Renal cortex interstitium (tissue), 11 donors: ENCODE data around the gene TEAD1. TPM values are rescaled to one million over a fixed set of nuclear protein-coding genes. Genes with fewer than 3 reads are reported as not detected.
"Not testable (repeated sequence)": the region's sequence is repeated elsewhere in the genome, so short reads cannot be mapped to it uniquely, and the experiment has no call there.

Experiments
- DNase-seq, 11 donors: peaks; one replicate each; pipeline ENCODE4 v3.0.0-alpha.2; 2013; ENCODE audit warnings: low read depth in 9 of 11, low spot score in 4 of 11; ENCODE audit errors: extremely low read depth in 1 of 11
- polyA plus RNA-seq, 3 donors: library from polyadenylated mRNA; unstranded; fragments of 120-200 nt; gene quantifications; one replicate each; pipeline ENCODE4 v1.2.1, GENCODE V29; 2013; ENCODE audit not compliant: insufficient read length in 3 of 3

Gene TEAD1
- polyA plus RNA-seq, 3 donors = 88.2 to 109 (median 92.8) TPM

GRCh38 chr11:12854829-12855228 lies 180.6 kb downstream of the TEAD1 start:
- DNase-seq = peak in 1 of 11 donors; percentile 73

GRCh38 chr11:12856338-12856737 lies 182.1 kb downstream of the TEAD1 start:
- DNase-seq = no peak

- no peak for DNase-seq
Measured at GRCh38 chr11:12857572-12857971, 183.4 kb downstream of the TEAD1 start.

GRCh38 chr11:12859872-12860657 lies 185.8 kb downstream of the TEAD1 start:
- DNase-seq = no peak

GRCh38 chr11:12860827-12861226 lies 186.6 kb downstream of the TEAD1 start:
- DNase-seq = no peak

GRCh38 chr11:12862696-12863469 lies 188.7 kb downstream of the TEAD1 start:
- peak in 3 of 11 donors; percentile 60 to 68 (median 61) for DNase-seq

- DNase-seq = no peak
Measured at GRCh38 chr11:12863605-12864121, 189.4 kb downstream of the TEAD1 start.

GRCh38 chr11:12864316-12865156 lies 190.3 kb downstream of the TEAD1 start:
- peak in 5 of 11 donors; percentile 42 to 83 (median 80) for DNase-seq

GRCh38 chr11:12865863-12866595 lies 191.8 kb downstream of the TEAD1 start:
- DNase-seq = no peak

- DNase-seq = no peak
Measured at GRCh38 chr11:12867531-12867930, 193.3 kb downstream of the TEAD1 start.

- DNase-seq = no peak
Measured at GRCh38 chr11:12868315-12869073, 194.3 kb downstream of the TEAD1 start.

- no peak for DNase-seq
Measured at GRCh38 chr11:12871241-12871640, 197.0 kb downstream of the TEAD1 start.

- DNase-seq = no peak
Measured at GRCh38 chr11:12871788-12872321, 197.6 kb downstream of the TEAD1 start.

- DNase-seq = no peak
Measured at GRCh38 chr11:12876340-12876739, 202.1 kb downstream of the TEAD1 start.

GRCh38 chr11:12876988-12877387 lies 202.8 kb downstream of the TEAD1 start:
- no peak for DNase-seq

- DNase-seq = not testable (repeated sequence)
Measured at GRCh38 chr11:12877508-12877907, 203.3 kb downstream of the TEAD1 start.

- DNase-seq = no peak
Measured at GRCh38 chr11:12880327-12880726, 206.1 kb downstream of the TEAD1 start.

- no peak for DNase-seq
Measured at GRCh38 chr11:12882670-12883069, 208.4 kb downstream of the TEAD1 start.
